ENCODE results near the gene ANKRD18B. TPM values are rescaled to one million over a fixed set of nuclear protein-coding genes. Genes with fewer than 3 reads are reported as not detected.
"Not testable (repeated sequence)": the region's sequence is repeated elsewhere in the genome, so short reads cannot be mapped to it uniquely, and the experiment has no call there.

The ANKRD18B gene
- total and polyA plus RNA-seq, 2 of the 8 experiments (the other 6 are each of a cell fraction or from before 2014, with no cell fraction given): 1.6 to 13.8 TPM

GRCh38 chr9:33597386-33597785 is 73.3 kb downstream of the ANKRD18B start:
- H3K23ac ChIP-seq (ENCODE audit: insufficient read length); H3K27me3 ChIP-seq (replicated peaks in 1 of 4; ENCODE audit: control insufficient read depth in 3 of 4, extremely low read depth in 1 of 4, insufficient read depth in 3 of 4, low read length in 3 of 4); H3K18ac ChIP-seq (ENCODE audit: extremely low read depth, low read length); H2BK120ac ChIP-seq (replicated peaks; ENCODE audit: low read depth, low read length); POLR2A ChIA-PET (ENCODE audit: partially characterized antibody); CTCF ChIA-PET (ENCODE audit: partially characterized antibody); FAIRE-seq; H3K4me1 ChIP-seq (replicated peaks in 1 of 4; ENCODE audit: control insufficient read depth in 3 of 4, insufficient read depth in 4 of 4, low read length in 3 of 4); H3K4me2 ChIP-seq (ENCODE audit: insufficient read depth in 1 of 2, low read depth in 2 of 2, low read length in 2 of 2); H3K79me2 ChIP-seq (ENCODE audit: control insufficient read depth in 1 of 2, insufficient read depth in 2 of 2, low read length in 2 of 2); H2BK15ac ChIP-seq (ENCODE audit: low read length); H2BK20ac ChIP-seq (ENCODE audit: low read length); H3K23me2 ChIP-seq (ENCODE audit: low read depth, low read length); H3K56ac ChIP-seq (replicated peaks; ENCODE audit: insufficient read length, low read depth, low read length); H4K20me1 ChIP-seq (replicated peaks in 1 of 2; ENCODE audit: control insufficient read depth in 1 of 2, insufficient read depth in 2 of 2, low read length in 2 of 2); H2AK5ac ChIP-seq (ENCODE audit: low read depth, low read length); H3K27ac ChIP-seq (ENCODE audit: low read depth, low read length); H3K36me3 ChIP-seq (ENCODE audit: control insufficient read depth in 2 of 4, insufficient read depth in 4 of 4, low read length in 3 of 4); H4K5ac ChIP-seq (ENCODE audit: insufficient read length, low read depth, low read length); H3K79me1 ChIP-seq (ENCODE audit: low read depth, low read length); H3K14ac ChIP-seq (ENCODE audit: insufficient read length); H4K91ac ChIP-seq (replicated peaks; ENCODE audit: insufficient read length, low read length); H3K4me3 ChIP-seq (ENCODE audit: extremely low read depth in 1 of 4, insufficient read depth in 2 of 4, low read depth in 3 of 4, low read length in 4 of 4); H2BK5ac ChIP-seq (ENCODE audit: low read depth, low read length); H3K9ac ChIP-seq (replicated peaks in 1 of 4; ENCODE audit: extremely low read depth in 1 of 4, low read depth in 3 of 4, low read length in 3 of 4); H3K4ac ChIP-seq (replicated peaks; ENCODE audit: insufficient read length, low read depth, low read length); H2BK12ac ChIP-seq (ENCODE audit: low read depth, low read length); DNase-seq (ENCODE audit: low read depth in 1 of 2, low spot score in 2 of 2); H3K9me3 ChIP-seq (ENCODE audit: insufficient read depth in 2 of 2, low read depth in 1 of 2, low read length in 1 of 2); H4K8ac ChIP-seq (ENCODE audit: extremely low read depth, insufficient read depth, low read length); H2AFZ ChIP-seq (ENCODE audit: low read length): not testable (repeated sequence)
- 84% methylated on average over 3 of the region's 3 CpGs; no CpG with 5 or more reads in 1 of the 2 experiments for WGBS, 2 experiments (ENCODE audit: extremely low coverage in 1 of 2, insufficient coverage in 1 of 2, insufficient read length in 1 of 2, insufficient replicate concordance in 2 of 2, low coverage in 1 of 2, low lambda C conversion rate in 2 of 2, missing lambda C conversion rate in 1 of 2)
